Stimulated activated CD8-positive, alpha-beta memory T cell treated with anti-CD3 and anti-CD28 coated beads, Interleukin-7, amount 100 ng/mL, for 48 hours (primary cell): ENCODE results near the gene AGXT.

ENCODE experiments used
- DNase-seq, 2 donors: peaks; one replicate each; pipeline ENCODE4 v3.0.0-alpha.2; 2020; ENCODE audit warnings: low read depth in 1 of 2; ENCODE audit errors: extremely low read depth in 1 of 2

The AGXT gene

GRCh38 chr2:240925191-240925567 is 56.6 kb downstream of the AGXT start:
- no peak for DNase-seq

- DNase-seq = no peak
These were observed 57.2 kb downstream of the AGXT start for GRCh38 chr2:240925568-240926515.

GRCh38 chr2:240926516-240927389 is 58.1 kb downstream of the AGXT start:
- no peak for DNase-seq

DNA sequence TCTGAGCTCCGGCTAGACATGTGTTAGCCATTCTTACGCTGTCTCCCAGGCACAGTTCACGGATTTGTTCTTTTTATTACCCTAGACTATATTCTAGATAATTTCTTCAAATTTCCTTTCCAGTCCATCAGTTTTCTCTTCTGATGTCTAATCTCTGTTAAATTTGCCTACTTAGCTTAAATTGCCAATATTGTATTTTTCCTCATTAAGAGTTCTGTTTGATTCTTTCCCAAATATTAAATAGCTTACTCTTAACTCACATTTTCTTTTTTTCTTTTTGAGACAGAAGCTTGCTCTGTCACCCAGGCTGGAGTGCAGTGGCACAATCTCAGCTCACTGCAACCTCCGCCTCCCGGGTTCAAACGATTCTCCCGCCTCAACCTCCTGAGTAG is 58.8 kb downstream of the AGXT start:
- no peak for DNase-seq

DNA sequence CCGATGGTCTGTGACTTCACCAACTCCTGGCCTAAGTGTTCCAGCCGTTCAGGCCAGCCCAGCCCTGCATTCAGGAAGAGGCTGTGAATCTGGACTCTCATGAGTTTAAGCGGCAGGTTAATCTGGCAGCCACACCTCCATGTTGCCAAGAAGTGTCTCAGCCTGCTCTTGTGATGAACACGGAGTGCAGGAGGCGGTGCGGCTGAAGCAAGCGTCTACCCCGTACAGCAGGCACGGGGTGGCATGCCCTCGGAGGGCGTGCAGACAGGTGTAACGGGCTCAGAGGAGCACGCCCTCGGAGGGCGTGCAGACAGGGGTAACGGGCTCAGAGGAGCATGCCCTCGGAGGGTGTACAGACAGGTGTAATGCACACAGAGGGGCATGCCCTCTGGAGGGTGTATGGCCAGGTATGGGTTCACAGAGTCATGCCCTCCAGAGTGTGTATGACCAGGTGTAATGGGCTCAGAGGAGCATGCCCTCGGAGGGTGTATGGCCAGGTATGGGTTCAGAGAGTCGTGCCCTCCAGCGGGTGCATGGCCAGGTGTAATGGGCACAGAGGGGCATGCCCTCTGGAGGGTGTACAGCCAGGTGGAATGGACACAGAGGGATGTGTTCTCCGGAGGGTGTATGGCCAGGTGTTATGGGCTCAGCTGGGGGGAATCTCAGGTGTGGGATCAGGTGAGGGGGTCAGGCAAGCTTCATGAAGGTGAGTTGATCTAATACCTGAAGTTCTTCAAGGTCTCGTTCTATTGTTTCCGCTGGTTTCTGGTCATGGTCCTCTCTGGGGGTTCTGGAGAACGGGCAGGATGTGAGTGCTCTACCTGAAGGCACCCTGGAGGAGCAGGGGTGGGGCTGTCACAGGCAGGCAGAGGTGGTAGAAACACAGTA is 60.1 kb downstream of the AGXT start:
- DNase-seq = no peak

DNA sequence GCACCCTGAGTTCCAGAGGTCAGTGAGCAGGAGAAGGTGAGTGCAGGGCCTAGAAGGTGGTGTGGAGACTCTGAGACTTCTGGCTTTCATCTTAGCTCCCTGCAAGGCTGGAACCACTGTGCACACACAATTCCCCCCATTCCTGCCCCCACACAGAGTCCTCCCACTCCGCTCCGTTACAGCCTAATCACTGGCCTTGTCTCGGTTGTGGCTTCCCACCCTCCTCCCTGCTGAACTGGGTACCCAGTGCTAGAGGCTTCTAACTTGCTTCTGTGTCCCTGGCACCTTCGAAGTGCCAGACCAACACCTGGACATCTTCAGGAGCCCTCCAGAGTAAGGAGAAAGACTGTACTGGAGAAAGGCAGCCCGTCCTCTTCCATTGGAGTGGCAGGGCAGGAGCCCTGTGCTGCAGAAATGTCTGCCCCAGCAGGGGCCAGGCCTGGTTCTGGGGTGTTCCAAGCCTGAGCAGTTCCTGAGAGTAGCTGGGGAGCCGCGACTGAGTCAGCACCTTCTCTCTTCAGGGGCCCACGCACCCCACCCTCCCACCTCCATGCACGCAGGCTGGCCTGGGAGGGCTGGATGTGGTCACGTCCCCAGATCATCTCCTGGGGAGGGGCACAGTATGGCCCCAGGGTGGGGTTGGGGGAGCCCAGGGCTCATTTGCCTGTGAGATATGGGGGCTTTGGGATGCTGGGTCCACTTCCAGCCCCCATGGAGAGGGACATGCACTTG is 60.9 kb downstream of the AGXT start:
- DNase-seq = no peak
